IMR-90 (cell line): ENCODE results near the gene ERP44. TPM values are rescaled to one million over a fixed set of nuclear protein-coding genes. Genes with fewer than 3 reads are reported as not detected.

Experiments used
- ATAC-seq: fragments of 200-7000 bp; cut with Tn5 transposase; 2 replicates; pipeline ENCODE4 v1.9.1; 2020; ENCODE audit warnings: low read depth, mild to moderate bottlenecking, moderate library complexity
- BruUV-seq: library from RNA; stranded (reverse); fragments of 400-500 nt; replicated peaks from 2 replicates; lab custom pipeline; 2021; lab: Mats Ljungman, UMichigan
- CTCF ChIA-PET: fragments of 300-600 bp; formaldehyde crosslinking; extraction: SDS; loops from one replicate; lab custom pipeline; 2021; ENCODE audit warnings: antibody characterized with exemption; lab: Yijun Ruan, JAX
- POLR2A ChIA-PET: fragments of 300-600 bp; sonication (Branson Sonifier 250); formaldehyde crosslinking; loops from one replicate; lab custom pipeline; 2022; ENCODE audit warnings: antibody characterized with exemption; ENCODE audit not compliant: unreplicated experiment; lab: Charles Lee
- DNase-seq: peaks from one replicate; pipeline ENCODE4 v3.0.0; 2013
- H2AFZ ChIP-seq: replicated peaks from 2 replicates; pipeline ENCODE3; 2013; ENCODE audit warnings: low read length, mild to moderate bottlenecking; ENCODE audit not compliant: poor library complexity
- H2AK5ac ChIP-seq: 2 replicates; pipeline ENCODE4 v1.6.1; 2013; ENCODE audit warnings: low read depth, low read length, inconsistent platforms
- H2AK9ac ChIP-seq: replicated peaks from 2 replicates; pipeline ENCODE3; 2013; ENCODE audit warnings: mild to moderate bottlenecking, low read depth, low read length, moderate library complexity; ENCODE audit not compliant: poor library complexity
- H2BK120ac ChIP-seq: 2 replicates; pipeline ENCODE4 v1.6.1; 2013; ENCODE audit warnings: low read depth, low read length, inconsistent platforms
- H2BK15ac ChIP-seq: 3 replicates; pipeline ENCODE4 v1.6.1; 2013; ENCODE audit warnings: low read depth, low read length, inconsistent platforms
- H2BK20ac ChIP-seq: 2 replicates; pipeline ENCODE4 v1.6.1; 2013; ENCODE audit warnings: low read depth, mild to moderate bottlenecking, inconsistent platforms, low read length, moderate library complexity
- H2BK5ac ChIP-seq: 2 replicates; pipeline ENCODE4 v1.6.1; 2013; ENCODE audit warnings: mild to moderate bottlenecking, low read depth, low read length, inconsistent platforms; ENCODE audit not compliant: poor library complexity, severe bottlenecking
- H3K14ac ChIP-seq: replicated peaks from 2 replicates; pipeline ENCODE4 v1.6.1; 2013; ENCODE audit warnings: low read depth, low read length, inconsistent platforms
- H3K18ac ChIP-seq: 2 replicates; pipeline ENCODE4 v1.6.1; 2013; ENCODE audit warnings: low read depth, low read length, control low read depth
- H3K23ac ChIP-seq: 2 replicates; pipeline ENCODE4 v1.6.1; 2013; ENCODE audit warnings: low read depth, low read length, inconsistent platforms
- H3K27ac ChIP-seq: 2 replicates; pipeline ENCODE4 v1.5.1; 2013; ENCODE audit warnings: mild to moderate bottlenecking, control low read depth, low read length; ENCODE audit not compliant: insufficient read depth
- H3K27me3 ChIP-seq: 2 replicates; pipeline ENCODE4 v1.6.1; 2013; ENCODE audit warnings: low read length; ENCODE audit not compliant: control insufficient read depth, insufficient read depth
- H3K36me3 ChIP-seq: 2 replicates; pipeline ENCODE4 v1.6.1; 2013; ENCODE audit warnings: low read length, mixed read lengths; ENCODE audit not compliant: control insufficient read depth, insufficient read depth
- H3K4ac ChIP-seq: 2 replicates; pipeline ENCODE4 v1.6.1; 2013; ENCODE audit warnings: low read depth, low read length, inconsistent platforms
- H3K4me1 ChIP-seq: 2 replicates; pipeline ENCODE4 v1.6.1; 2013; ENCODE audit warnings: low read length, mixed read lengths; ENCODE audit not compliant: control insufficient read depth, insufficient read depth
- H3K4me2 ChIP-seq: 2 replicates; pipeline ENCODE4 v1.6.1; 2013; ENCODE audit warnings: low read depth, mild to moderate bottlenecking, control low read depth, low read length, moderate library complexity
- H3K4me3 ChIP-seq: 2 replicates; pipeline ENCODE4 v1.5.1; 2013; ENCODE audit warnings: low read depth, mild to moderate bottlenecking, control low read depth, low read length, moderate library complexity; ENCODE audit not compliant: insufficient read depth
- H3K56ac ChIP-seq: 2 replicates; pipeline ENCODE4 v1.6.1; 2013; ENCODE audit warnings: low read length, inconsistent platforms; ENCODE audit not compliant: insufficient read depth; ENCODE audit errors: extremely low read depth
- H3K79me1 ChIP-seq, 2 experiments: 2 replicates each; pipeline ENCODE4 v1.6.1; 2013; ENCODE audit warnings: low read length in 2 of 2, inconsistent platforms in 1 of 2, low read depth in 1 of 2
- H3K9ac ChIP-seq: 2 replicates; pipeline ENCODE4 v1.6.1; 2013; ENCODE audit warnings: low read depth, low read length, control low read depth
- H3K9me1 ChIP-seq: 2 replicates; pipeline ENCODE4 v1.6.1; 2013; ENCODE audit warnings: low read length, inconsistent platforms; ENCODE audit not compliant: insufficient read depth
- H3K9me3 ChIP-seq: 2 replicates; pipeline ENCODE4 v1.6.1; 2013; ENCODE audit warnings: low read length; ENCODE audit not compliant: control insufficient read depth, insufficient read depth
- H4K20me1 ChIP-seq: 2 replicates; pipeline ENCODE4 v1.6.1; 2013; ENCODE audit warnings: low read length, inconsistent platforms; ENCODE audit not compliant: insufficient read depth
- H4K5ac ChIP-seq: 2 replicates; pipeline ENCODE4 v1.6.1; 2013; ENCODE audit warnings: mild to moderate bottlenecking, low read depth, low read length, control low read depth
- H4K8ac ChIP-seq, 2 experiments: 2 replicates each; pipeline ENCODE4 v1.6.1; 2013; ENCODE audit warnings: low read depth in 2 of 2, low read length in 2 of 2, control low read depth in 1 of 2, inconsistent platforms in 1 of 2
- H4K91ac ChIP-seq: 2 replicates; pipeline ENCODE4 v1.6.1; 2013; ENCODE audit warnings: low read depth, low read length, inconsistent platforms; ENCODE audit not compliant: insufficient read depth
- RAD21 ChIP-seq: IDR thresholded peaks from 2 replicates; pipeline ENCODE4 v1.6.1; 2012; ENCODE audit warnings: low read length, improper control_type of control experiment
- WGBS, 2 experiments: methylation state at CpG; one replicate each; pipeline versions ENCODE4 v1.1.5 to v1.1.7; 2013; ENCODE audit warnings: missing lambda C conversion rate in 2 of 2; ENCODE audit not compliant: insufficient read length in 1 of 2; ENCODE audit errors: extremely low coverage in 2 of 2; 5-methylcytosine and 5-hydroxymethylcytosine counted together
- dilution Hi-C: fragments of 300-500 bp; cut with HindIII; formaldehyde crosslinking; loops from one replicate; pipeline ENCODE4 v1.14.3; 2018; ENCODE audit warnings: low sequenced_read_pairs; ENCODE audit not compliant: unreplicated experiment
- in situ Hi-C: fragments of 300-500 bp; cut with MboI; formaldehyde crosslinking; loops from 3 replicates; pipeline ENCODE4 v1.14.3; 2019; ENCODE audit warnings: low sequenced_read_pairs, inconsistent platforms, mixed read lengths
- intact Hi-C: fragments of 100-400 bp; cut with micrococcal nuclease; formaldehyde crosslinking; loops from 2 replicates; pipeline ENCODE4 v1.10.0; 2022
- polyA plus RNA-seq, 3 experiments: library from polyadenylated mRNA; depleted of rRNA; stranded (reverse); fragments of >200 nt; gene quantifications; 2 replicates each; pipeline ENCODE4 v1.2.3, GENCODE V29; 2012; ENCODE audit warnings: low replicate concordance in 1 of 3
- total RNA-seq: library from RNA; depleted of rRNA; stranded (reverse); fragments of >200 nt; gene quantifications from 2 replicates; pipeline ENCODE4 v1.2.3, GENCODE V29; 2012

ERP44 gene
- total and polyA plus RNA-seq, 2 of the 4 experiments (the other 2 are of a cell fraction), result 9.1 to 13.5 TPM

- CTCF ChIA-PET, result no interaction called here
- Histone ChIP-seq H2AK5ac (no peak overlapping the region), H3K4me1 (no peaks in the 10 kb centered on the region), H4K20me1 (no peaks in the 10 kb centered on the region), H3K9me1 (no peaks in the 10 kb centered on the region), H3K27ac (no peak overlapping the region), H3K14ac (no peak overlapping the region), H3K4me2 (no peak overlapping the region), H2BK20ac (no peak overlapping the region), H3K18ac (no peak overlapping the region), H3K4ac (no peak overlapping the region), H2BK5ac (no peak overlapping the region), H3K79me1 (0 out of 4 replicates have a peak, but pooled peaks cover 2 to 8% of the 10 kb centered on the region in 2 experiments), H3K9ac (no peak overlapping the region), H2AFZ (no peak overlapping the region), H3K4me3 (no peak overlapping the region), H3K9me3 (no peaks in the 10 kb centered on the region), H4K5ac (no peak overlapping the region), H3K23ac (no peak overlapping the region), H3K56ac (no peak overlapping the region), H4K91ac (no peak overlapping the region), H2BK120ac (no peak overlapping the region), H4K8ac (no peak overlapping the region), H2AK9ac (no peak overlapping the region), H2BK15ac (no peak overlapping the region), H3K36me3 (peaks cover 1% of the 10 kb centered on the region; the same call in 1 of the 2 replicates), H3K27me3 (no peaks in the 10 kb centered on the region)
- in situ Hi-C loops (no loop called here), intact Hi-C loops (loop anchor here (10.0 kb wide), 1 partner anchor 50 kb away; no protein-coding TSS in a partner anchor), dilution Hi-C loops (no loop called here)
- DNase-seq, result no peak
- TF ChIP-seq RAD21, result no peak
- no peak for ATAC-seq
- no TSS peak for BruUV-seq
- no CpG with 5 or more reads among the region's 3 CpGs for WGBS, 2 experiments
- POLR2A ChIA-PET, result no interaction called here
Measured at GRCh38 chr9:100134731-100135130, 35.9 kb upstream of the ERP44 start.
